B cell (primary cell): Measurements from ENCODE around the gene WASF2.

ENCODE experiments used
- EZH2 ChIP-seq: IDR thresholded peaks from 2 replicates; pipeline ENCODE4 v1.6.1; 2012; ENCODE audit warnings: borderline replicate concordance, low read depth, mild to moderate bottlenecking, moderate library complexity, low read length; ENCODE audit not compliant: insufficient read depth, poor library complexity, severe bottlenecking
- TF ChIP-seq, protein P1 (sequence below): fragments of 200-600 bp; IDR thresholded peaks from one replicate; pipeline ENCODE4 v1.8.0; 2022; ENCODE audit warnings: antibody characterized with exemption, mild to moderate bottlenecking

DNA sequence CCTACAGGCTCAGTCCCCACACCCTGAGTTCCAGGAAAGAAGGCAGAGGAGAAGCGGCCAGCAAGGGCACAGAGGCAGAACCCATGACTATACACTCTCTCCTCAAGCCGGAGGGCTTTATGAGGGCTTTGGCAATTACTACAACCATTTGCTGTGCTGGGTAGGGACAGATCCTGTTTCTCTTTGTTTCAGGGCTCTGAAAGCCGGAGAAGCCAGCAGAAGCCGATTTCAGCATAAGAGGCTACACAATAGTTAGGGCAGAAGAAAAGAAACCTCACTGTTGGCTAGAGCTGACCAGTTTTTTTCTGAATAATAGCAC is 83.6 kb downstream of the WASF2 start:
- TF ChIP-seq EZH2, result no peak
- TF ChIP-seq, protein P1, sequence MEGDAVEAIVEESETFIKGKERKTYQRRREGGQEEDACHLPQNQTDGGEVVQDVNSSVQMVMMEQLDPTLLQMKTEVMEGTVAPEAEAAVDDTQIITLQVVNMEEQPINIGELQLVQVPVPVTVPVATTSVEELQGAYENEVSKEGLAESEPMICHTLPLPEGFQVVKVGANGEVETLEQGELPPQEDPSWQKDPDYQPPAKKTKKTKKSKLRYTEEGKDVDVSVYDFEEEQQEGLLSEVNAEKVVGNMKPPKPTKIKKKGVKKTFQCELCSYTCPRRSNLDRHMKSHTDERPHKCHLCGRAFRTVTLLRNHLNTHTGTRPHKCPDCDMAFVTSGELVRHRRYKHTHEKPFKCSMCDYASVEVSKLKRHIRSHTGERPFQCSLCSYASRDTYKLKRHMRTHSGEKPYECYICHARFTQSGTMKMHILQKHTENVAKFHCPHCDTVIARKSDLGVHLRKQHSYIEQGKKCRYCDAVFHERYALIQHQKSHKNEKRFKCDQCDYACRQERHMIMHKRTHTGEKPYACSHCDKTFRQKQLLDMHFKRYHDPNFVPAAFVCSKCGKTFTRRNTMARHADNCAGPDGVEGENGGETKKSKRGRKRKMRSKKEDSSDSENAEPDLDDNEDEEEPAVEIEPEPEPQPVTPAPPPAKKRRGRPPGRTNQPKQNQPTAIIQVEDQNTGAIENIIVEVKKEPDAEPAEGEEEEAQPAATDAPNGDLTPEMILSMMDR, result no peak
